T47D (cell line): ENCODE measurements around the gene ARMC10.
"Not testable (repeated sequence)": the region's sequence is repeated elsewhere in the genome, so short reads cannot be mapped to it uniquely, and the experiment has no call there.

Source experiments
- DNase-seq, 2 experiments: peaks; one replicate each; pipeline versions ENCODE4 v3.0.0 to v3.0.0-alpha.2; 2011 to 2012; ENCODE audit warnings: low read depth in 1 of 2, low spot score in 1 of 2
- JUND ChIP-seq: IDR thresholded peaks from 2 replicates; pipeline ENCODE4 v1.6.1; 2012; ENCODE audit warnings: low read depth
- in situ Hi-C: cut with HindIII; loops from 2 replicates; pipeline ENCODE4 v1.10.0; 2016; ENCODE audit warnings: low sequenced_read_pairs, low pct_unique_long_range_greater_than_20kb

ARMC10 gene

GRCh38 chr7:103074519-103075336 is at the start of gene ARMC10, which contains the start of gene FBXL13:
Gene ARMC10, plus strand, starts transcription at chr7:103075140. Its CDS starts 133 bp downstream, at chr7:103075273.
Gene FBXL13, minus strand, starts transcription at chr7:103074796.
- DNase-seq, result peak; percentile 65 to 93
- no peak for TF ChIP-seq JUND
- in situ Hi-C loops, result no loop called here

GRCh38 chr7:103025341-103025740 is 49.6 kb upstream of the ARMC10 start:
- no peak for DNase-seq
- in situ Hi-C loops, result no loop called here
- TF ChIP-seq JUND, result no peak

- in situ Hi-C loops, result no loop called here
- TF ChIP-seq JUND, result no peak
These were observed 43.9 kb upstream of the ARMC10 start for GRCh38 chr7:103031024-103031423.

GRCh38 chr7:103031781-103032180 is 43.2 kb upstream of the ARMC10 start:
- no peak for TF ChIP-seq JUND
- DNase-seq, result no peak
- in situ Hi-C loops, result no loop called here

More at GRCh38 chr7:103031024-103031423, 43.9 kb upstream of the ARMC10 start:
- DNase-seq, result no peak

- DNase-seq, in situ Hi-C loops: not testable (repeated sequence)
These were observed 40.6 kb upstream of the ARMC10 start for GRCh38 chr7:103034318-103034717.

- no peak for DNase-seq
- in situ Hi-C loops, result no loop called here
- TF ChIP-seq JUND, result no peak
These were observed 37.5 kb upstream of the ARMC10 start for GRCh38 chr7:103037476-103037822.

- DNase-seq, in situ Hi-C loops: not testable (repeated sequence)
These were observed 36.9 kb upstream of the ARMC10 start for GRCh38 chr7:103037823-103038739.

DNA sequence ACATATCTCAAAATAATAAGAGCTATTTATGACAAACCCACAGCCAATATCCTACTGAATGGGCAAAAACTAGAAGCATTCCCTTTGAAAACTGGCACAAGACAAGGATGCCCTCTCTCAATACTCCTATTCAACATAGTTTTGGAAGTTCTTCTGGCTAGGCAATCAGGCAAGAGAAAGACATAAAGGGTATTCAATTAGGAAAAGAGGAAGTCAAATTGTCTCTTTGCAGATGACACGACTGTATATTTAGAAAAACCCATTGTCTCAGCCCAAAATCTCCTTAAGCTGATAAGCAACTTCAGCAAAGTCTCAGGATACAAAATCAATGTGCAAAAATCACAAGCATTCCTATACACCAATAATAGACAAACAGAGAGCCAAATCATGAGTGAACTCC is 33.1 kb upstream of the ARMC10 start:
- DNase-seq, in situ Hi-C loops: not testable (repeated sequence)

- TF ChIP-seq JUND, result no peak
- DNase-seq, result peak in 1 of 2 experiments; percentile 30
- in situ Hi-C loops, result no loop called here
These were observed 26.1 kb upstream of the ARMC10 start for GRCh38 chr7:103048833-103049232.

DNA sequence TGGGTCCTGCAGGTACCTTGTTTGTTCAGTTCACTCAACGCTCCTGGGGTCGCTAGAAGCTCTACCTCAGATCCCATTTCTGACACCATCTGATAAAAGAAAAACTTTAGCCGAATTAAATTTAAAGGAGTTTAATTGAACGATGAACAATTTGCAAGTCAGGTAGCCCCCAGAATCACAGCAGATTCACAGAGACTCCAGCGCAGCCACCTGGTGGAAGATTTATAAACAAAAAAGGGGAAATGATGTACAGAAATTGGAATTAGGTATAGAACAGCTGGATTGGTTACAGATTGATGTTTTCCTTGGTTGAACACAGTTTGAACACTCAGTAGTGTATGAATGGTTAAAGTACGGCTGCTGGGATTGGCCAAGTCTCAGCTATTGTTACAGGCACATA is 23.4 kb upstream of the ARMC10 start:
- TF ChIP-seq JUND, result no peak
- DNase-seq, result no peak
- in situ Hi-C loops, result no loop called here

DNA sequence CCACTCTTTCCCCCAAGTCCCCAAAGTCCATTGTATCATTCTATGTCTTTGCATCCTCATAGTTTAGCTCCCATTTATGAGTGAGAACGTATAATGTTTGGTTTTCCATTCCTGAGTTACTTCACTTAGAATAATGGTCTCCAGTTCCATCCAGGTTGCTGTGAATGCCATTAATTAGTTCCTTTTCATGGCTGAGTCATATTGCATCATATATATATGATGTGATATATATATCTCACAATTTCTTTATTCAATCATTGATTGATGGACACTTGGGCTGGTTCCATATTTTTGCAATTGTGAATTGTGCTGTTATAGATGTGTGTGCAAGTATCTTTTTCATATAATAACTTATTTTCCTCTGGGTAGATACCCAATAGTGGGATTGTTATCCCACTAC is 18.9 kb upstream of the ARMC10 start:
- in situ Hi-C loops, result not testable (repeated sequence)

GRCh38 chr7:103058122-103058521 is 16.8 kb upstream of the ARMC10 start:
- in situ Hi-C loops, result no loop called here
- no peak for TF ChIP-seq JUND
- DNase-seq, result no peak

More for the DNA sequence above, 18.9 kb upstream of the ARMC10 start:
- not testable (repeated sequence) for DNase-seq

- in situ Hi-C loops, result no loop called here
- TF ChIP-seq JUND, result no peak
- no peak for DNase-seq
These were observed 15.5 kb upstream of the ARMC10 start for GRCh38 chr7:103059471-103059870.
